ENCODE results near the gene CD160.
"Not testable (repeated sequence)": the region's sequence is repeated elsewhere in the genome, so short reads cannot be mapped to it uniquely, and the experiment has no call there.

DNA sequence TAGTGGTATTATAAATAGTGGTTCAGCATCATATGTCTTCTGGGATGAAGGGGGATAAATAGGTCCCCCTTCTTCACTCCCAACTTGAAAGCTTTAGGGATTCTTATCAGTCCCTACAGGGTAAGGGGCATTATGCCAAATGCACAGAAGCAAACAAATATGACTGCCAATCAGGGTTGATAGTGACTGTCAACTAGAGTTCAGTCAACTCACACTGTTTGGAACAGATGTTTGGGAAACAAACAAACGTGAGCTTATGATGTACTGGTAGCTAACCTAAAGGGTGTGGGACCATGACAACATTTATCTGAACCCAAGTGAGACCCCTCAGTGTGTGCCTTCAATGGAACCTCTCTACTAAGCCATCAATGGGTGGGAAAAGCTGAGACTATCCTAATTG, 46.1 kb upstream of the CD160 start:
- not testable (repeated sequence) for TF ChIP-seq CTCF, POLR2A (IDR thresholded peaks at IDR 0.05)

Data from testis (tissue), 2 donors.